SJSA1 (cell line): ENCODE data around the gene ENTREP3. TPM values are rescaled to one million over a fixed set of nuclear protein-coding genes. Genes with fewer than 3 reads are reported as not detected.
"Not testable (repeated sequence)": the region's sequence is repeated elsewhere in the genome, so short reads cannot be mapped to it uniquely, and the experiment has no call there.

ENCODE experiments used
- DNase-seq, 2 experiments: peaks; one replicate each; pipeline ENCODE4 v3.0.0-alpha.2; 2015 to 2020; ENCODE audit warnings: low spot score in 2 of 2, low read depth in 1 of 2
- H3K27ac ChIP-seq: fragments of 250-450 bp; sonication (Bioruptor Pico); 2 replicates; pipeline ENCODE4 v1.5.1; 2020; ENCODE audit warnings: mild to moderate bottlenecking, moderate library complexity
- H3K27me3 ChIP-seq: fragments of 250-450 bp; sonication (Bioruptor Pico); replicated peaks from 2 replicates; pipeline ENCODE4 v1.5.1; 2020; ENCODE audit warnings: mild to moderate bottlenecking, moderate library complexity
- H3K36me3 ChIP-seq: fragments of 250-450 bp; sonication (Bioruptor Pico); 2 replicates; pipeline ENCODE4 v1.5.1; 2020; ENCODE audit warnings: mild to moderate bottlenecking
- H3K4me1 ChIP-seq: fragments of 250-450 bp; sonication (Bioruptor Pico); replicated peaks from 2 replicates; pipeline ENCODE4 v1.6.1; 2021; ENCODE audit warnings: mild to moderate bottlenecking
- H3K4me3 ChIP-seq: fragments of 250-450 bp; sonication (Bioruptor Pico); 2 replicates; pipeline ENCODE4 v1.5.1; 2020; ENCODE audit warnings: mild to moderate bottlenecking
- H3K9me3 ChIP-seq: fragments of 250-450 bp; sonication (Bioruptor Pico); replicated peaks from 2 replicates; pipeline ENCODE4 v1.5.1; 2020; ENCODE audit warnings: mild to moderate bottlenecking
- total RNA-seq: library from RNA; depleted of rRNA; stranded (reverse); fragments of >200 nt; shearing (Covaris generic); gene quantifications from 2 replicates; pipeline ENCODE4 v1.2.3, GENCODE V29; 2014

The ENTREP3 gene
- total RNA-seq, 1 experiment from 2014 or later = 3.7 TPM

DNA sequence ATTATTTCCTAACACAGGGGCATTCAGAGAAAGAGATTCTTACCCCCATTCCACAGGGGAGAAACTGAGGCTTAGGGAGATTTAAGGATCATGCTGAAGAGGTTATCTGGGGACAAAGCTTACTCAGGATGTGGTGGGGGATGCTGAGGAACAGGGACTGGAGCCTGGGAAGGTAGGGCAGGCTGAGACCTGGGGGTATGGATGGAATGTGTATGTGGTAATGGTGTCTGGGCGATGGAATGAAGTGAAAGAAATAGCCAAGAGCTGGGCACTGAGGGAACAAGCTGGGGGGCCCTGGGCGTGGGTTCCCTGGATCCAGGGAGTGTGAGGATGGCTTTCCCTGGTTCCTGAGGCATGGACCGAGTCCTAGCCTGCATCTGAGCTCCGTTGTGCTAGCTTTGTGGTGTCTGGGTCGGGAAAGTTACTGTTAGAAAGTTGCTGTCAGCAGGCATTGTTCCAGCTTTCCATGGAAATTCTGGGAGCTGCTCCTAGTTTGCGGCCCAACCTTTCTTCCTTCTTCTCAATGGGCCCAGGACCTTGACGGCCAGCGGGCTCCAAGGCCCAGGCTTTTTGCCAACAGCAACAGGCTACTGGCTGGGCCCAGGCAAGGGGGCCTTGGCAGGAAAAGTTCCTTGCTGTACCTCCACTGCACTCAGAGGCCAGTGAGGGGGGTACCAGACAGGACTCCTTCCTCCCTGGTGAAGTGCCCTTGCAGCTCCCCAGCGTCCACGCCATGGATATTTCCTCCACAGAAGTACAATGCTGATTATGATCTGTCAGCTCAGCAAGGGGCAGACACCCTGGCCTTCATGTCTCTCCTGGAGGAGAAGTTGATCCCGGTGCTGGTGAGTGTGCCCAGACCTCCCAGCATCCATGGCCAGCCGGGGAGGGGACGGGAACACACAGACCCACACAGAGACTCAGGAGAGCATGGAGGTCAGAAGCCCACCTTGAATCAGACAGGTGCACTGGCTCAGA lies 23.0 kb downstream of the ENTREP3 start:
- Histone ChIP-seq H3K36me3 (peaks cover 11% of the 10 kb centered on the region), H3K4me1 (peaks cover 12% of the 10 kb centered on the region), H3K27ac (0 out of 2 replicates have a peak overlapping the region, but pooled peaks have one; percentile 25)
- H3K4me3 ChIP-seq, H3K27me3 ChIP-seq, DNase-seq, H3K9me3 ChIP-seq: not testable (repeated sequence)

GRCh38 chr1:155231302-155231701 lies 24.0 kb downstream of the ENTREP3 start:
- DNase-seq, H3K36me3 ChIP-seq, H3K27me3 ChIP-seq, H3K27ac ChIP-seq, H3K9me3 ChIP-seq, H3K4me3 ChIP-seq: not testable (repeated sequence)
- H3K4me1 ChIP-seq = peaks cover 14% of the 10 kb centered on the region

DNA sequence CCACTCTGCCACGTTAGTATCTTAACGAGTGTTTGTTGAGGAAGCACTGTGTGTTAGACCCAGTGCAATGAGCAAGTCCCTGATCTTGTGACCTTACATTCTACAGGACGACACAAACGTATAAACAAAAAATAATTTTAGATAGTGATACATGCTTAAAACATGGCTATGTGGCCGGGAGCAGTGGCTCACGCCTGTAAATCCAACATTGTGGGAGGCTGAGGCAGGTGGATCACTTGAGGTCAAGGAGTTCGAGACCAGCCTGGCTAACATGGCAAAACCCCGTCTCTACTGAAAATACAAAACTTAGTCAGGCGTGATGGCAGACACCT lies 27.2 kb downstream of the ENTREP3 start:
- Histone ChIP-seq H3K9me3 (no peaks in the 10 kb centered on the region), H3K27me3 (no peaks in the 10 kb centered on the region), H3K4me3 (peak overlapping the region; percentile 47), H3K4me1 (peaks cover 47% of the 10 kb centered on the region), H3K27ac (peak overlapping the region; percentile 57), H3K36me3 (peaks cover 3% of the 10 kb centered on the region; the same call in 1 of the 2 replicates)
- DNase-seq = no peak

GRCh38 chr1:155227261-155228095 lies 27.8 kb downstream of the ENTREP3 start:
- peak overlapping the region; percentile 73 for H3K27ac ChIP-seq
- no peaks in the 10 kb centered on the region for H3K27me3 ChIP-seq
- no peaks in the 10 kb centered on the region for H3K9me3 ChIP-seq
- H3K36me3 ChIP-seq = peaks cover 3% of the 10 kb centered on the region; the same call in 1 of the 2 replicates
- peaks cover 49% of the 10 kb centered on the region for H3K4me1 ChIP-seq
- H3K4me3 ChIP-seq = peak overlapping the region; percentile 47
- peak; percentile 100 for DNase-seq

DNA sequence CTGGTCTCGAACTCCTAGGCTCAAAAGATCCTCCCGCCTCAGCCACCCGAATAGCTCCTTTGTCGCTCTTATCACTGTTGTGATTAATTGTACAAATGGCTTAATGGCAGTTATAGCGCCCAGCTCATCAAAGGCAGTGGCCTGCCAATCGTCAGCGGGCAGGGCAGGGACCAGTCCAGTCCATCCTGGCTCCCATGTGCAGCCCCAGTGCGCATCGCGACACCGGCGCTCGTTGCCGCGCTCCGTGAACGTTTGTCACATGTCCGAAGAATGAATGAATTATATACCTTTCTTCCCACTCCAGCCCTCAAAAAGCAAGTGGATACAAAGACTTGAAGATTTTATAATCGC lies 28.4 kb downstream of the ENTREP3 start:
- H3K27ac ChIP-seq = peak overlapping the region; percentile 73
- peaks cover 3% of the 10 kb centered on the region; the same call in 1 of the 2 replicates for H3K36me3 ChIP-seq
- DNase-seq = peak; percentile 74 to 86
- no peaks in the 10 kb centered on the region for H3K9me3 ChIP-seq
- peaks cover 46% of the 10 kb centered on the region for H3K4me1 ChIP-seq
- H3K27me3 ChIP-seq = no peaks in the 10 kb centered on the region
- peak overlapping the region; percentile 47 for H3K4me3 ChIP-seq

DNA sequence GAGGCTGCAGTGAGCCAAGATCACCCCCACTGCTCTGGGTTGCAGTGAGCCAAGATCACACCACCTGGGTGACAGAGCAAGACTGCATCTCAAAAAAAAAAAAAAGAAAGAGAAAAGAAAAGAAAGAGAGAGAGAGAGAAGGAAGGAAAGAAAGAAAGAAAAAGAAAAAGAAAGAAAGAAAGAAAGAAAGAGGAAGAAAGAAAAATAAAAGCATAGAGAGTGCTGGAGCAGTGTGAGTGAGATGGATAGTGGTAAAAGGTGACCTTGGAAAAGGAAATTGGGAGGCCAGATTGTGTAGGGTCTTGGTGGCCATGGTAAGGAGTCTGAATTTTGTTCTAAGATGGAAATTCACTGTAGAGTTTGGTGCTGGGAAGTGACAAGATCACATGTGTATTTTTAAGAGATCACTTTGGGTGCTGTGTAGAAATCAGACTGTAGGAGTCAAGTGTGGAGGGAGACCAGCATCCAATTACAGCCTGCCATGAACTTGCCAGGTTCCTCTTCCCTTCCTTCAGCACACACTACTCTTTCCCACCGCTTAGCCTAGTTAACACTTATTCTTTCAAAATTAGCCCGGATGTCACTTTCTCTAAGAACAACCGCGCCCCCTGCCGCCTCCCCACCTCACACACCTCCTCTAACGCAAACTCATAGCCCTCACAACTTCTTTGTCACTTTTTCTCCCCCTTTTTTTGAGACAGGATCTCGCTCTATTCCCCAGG lies 28.9 kb downstream of the ENTREP3 start:
- peaks cover 3% of the 10 kb centered on the region; the same call in 1 of the 2 replicates for H3K36me3 ChIP-seq
- peak; percentile 82 to 94 for DNase-seq

GRCh38 chr1:155225404-155225759 lies 29.9 kb downstream of the ENTREP3 start:
- Histone ChIP-seq H3K27ac (peak overlapping the region; percentile 99), H3K4me1 (peaks cover 46% of the 10 kb centered on the region)
- not testable (repeated sequence) for H3K4me3 ChIP-seq, H3K9me3 ChIP-seq, H3K27me3 ChIP-seq, DNase-seq, H3K36me3 ChIP-seq

More for the DNA sequence above, 28.9 kb downstream of the ENTREP3 start:
- no peaks in the 10 kb centered on the region for H3K27me3 ChIP-seq
- H3K4me1 ChIP-seq = peaks cover 46% of the 10 kb centered on the region
- no peaks in the 10 kb centered on the region for H3K9me3 ChIP-seq
- peak overlapping the region; percentile 47 for H3K4me3 ChIP-seq
- peak overlapping the region; percentile 73 for H3K27ac ChIP-seq

- no peak for DNase-seq
- Histone ChIP-seq H3K36me3 (peaks cover 4% of the 10 kb centered on the region), H3K9me3 (no peaks in the 10 kb centered on the region), H3K4me3 (no peak overlapping the region), H3K4me1 (peaks cover 43% of the 10 kb centered on the region), H3K27ac (no peak overlapping the region), H3K27me3 (no peaks in the 10 kb centered on the region)
These were observed 32.2 kb downstream of the ENTREP3 start for GRCh38 chr1:155223047-155223446.

DNA sequence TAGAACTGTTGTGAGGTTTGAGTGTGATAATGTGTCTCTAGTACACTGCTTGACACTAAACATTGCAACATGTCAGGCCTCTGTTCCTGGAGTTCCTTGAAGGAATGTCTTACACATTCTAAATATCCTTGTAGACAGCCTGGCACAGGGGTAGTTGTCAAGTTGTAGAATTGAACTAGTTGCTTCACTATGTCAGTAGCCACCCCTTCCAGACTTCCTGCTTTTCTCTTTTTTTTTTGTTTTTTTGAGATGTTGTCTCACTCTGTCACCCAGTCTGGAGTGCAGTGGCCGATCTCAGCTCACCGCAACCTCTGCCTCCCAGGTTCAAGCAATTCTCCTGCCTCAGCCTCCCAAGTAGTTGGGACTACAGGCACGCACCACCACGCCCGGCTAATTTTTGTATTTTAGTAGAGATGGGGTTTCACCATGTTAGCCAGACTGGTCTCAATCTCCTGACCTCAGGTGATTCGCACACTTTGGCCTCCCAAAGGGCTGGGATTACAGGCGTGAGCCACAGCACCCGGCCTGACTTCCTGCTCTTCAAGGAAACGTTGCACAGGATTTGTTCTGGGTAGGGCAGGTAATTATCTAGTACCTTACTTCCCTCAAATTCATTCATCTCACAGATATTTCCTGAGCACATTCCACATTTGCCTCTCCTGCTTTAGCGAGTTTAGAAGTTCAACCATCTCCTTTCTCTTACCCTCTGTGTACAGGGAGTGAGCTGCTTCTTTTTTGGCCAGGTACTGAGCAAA lies 34.9 kb downstream of the ENTREP3 start:
- Histone ChIP-seq H3K4me1 (peaks cover 26% of the 10 kb centered on the region), H3K36me3 (peaks cover 15% of the 10 kb centered on the region)
- not testable (repeated sequence) for H3K9me3 ChIP-seq, H3K27ac ChIP-seq, H3K4me3 ChIP-seq, H3K27me3 ChIP-seq, DNase-seq

GRCh38 chr1:155219592-155220031 lies 35.7 kb downstream of the ENTREP3 start:
- Histone ChIP-seq H3K27me3 (no peaks in the 10 kb centered on the region), H3K36me3 (peaks cover 15% of the 10 kb centered on the region), H3K4me3 (no peak overlapping the region), H3K4me1 (peaks cover 18% of the 10 kb centered on the region), H3K9me3 (no peaks in the 10 kb centered on the region), H3K27ac (no peak overlapping the region)
- DNase-seq = no peak

DNA sequence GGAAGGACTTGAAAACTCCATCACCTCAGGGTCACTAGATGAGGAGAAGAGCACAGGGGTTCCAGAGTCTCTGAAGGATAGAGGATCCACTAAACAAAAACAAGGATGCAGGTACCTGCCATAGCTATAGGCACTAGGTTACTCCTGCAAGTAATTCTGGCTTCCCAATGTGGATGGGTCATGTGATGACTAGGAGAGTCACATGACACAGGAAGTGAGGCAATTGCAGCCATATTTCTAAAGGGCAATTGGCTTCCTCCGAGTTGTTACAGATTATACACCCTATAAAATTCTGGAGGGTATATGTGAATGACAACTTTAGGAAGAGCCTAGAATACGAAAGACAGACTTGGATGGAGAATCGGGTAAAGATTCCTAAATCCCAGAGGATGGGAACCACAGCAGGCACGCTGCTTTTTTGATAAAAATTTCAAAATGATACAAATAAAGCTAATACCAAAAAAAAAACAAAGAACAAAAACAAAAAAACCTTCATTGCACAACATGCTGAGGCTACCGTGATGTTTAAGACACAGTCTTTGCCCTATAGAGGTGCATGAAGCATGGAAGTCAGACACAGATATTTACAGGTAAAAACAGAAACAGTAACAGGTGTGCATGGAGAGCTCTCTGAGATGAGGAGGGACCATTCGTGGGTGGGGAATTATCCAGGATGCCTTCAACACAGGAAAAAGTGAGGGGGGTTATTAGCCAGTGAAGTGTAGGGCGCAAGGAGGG lies 36.3 kb downstream of the ENTREP3 start:
- peaks cover 12% of the 10 kb centered on the region for H3K4me1 ChIP-seq
- H3K27ac ChIP-seq = no peak overlapping the region
- DNase-seq = no peak
- no peaks in the 10 kb centered on the region for H3K9me3 ChIP-seq
- H3K27me3 ChIP-seq = no peaks in the 10 kb centered on the region
- H3K36me3 ChIP-seq = peaks cover 13% of the 10 kb centered on the region
- H3K4me3 ChIP-seq = no peak overlapping the region

GRCh38 chr1:155214702-155215101 lies 40.6 kb downstream of the ENTREP3 start:
- H3K36me3 ChIP-seq = peaks cover 19% of the 10 kb centered on the region
- H3K4me3 ChIP-seq, H3K27ac ChIP-seq, H3K4me1 ChIP-seq, H3K9me3 ChIP-seq, H3K27me3 ChIP-seq, DNase-seq: not testable (repeated sequence)
